H9 (cell line): ENCODE measurements around the gene ATXN10. TPM values are rescaled to one million over a fixed set of nuclear protein-coding genes. Genes with fewer than 3 reads are reported as not detected.

ENCODE experiments used
- DNase-seq: peaks from one replicate; pipeline ENCODE4 v3.0.0-alpha.2; 2017
- H2AFZ ChIP-seq: one replicate; pipeline ENCODE4 v1.6.1; 2013; ENCODE audit warnings: mild to moderate bottlenecking, low read length, control low read depth, moderate library complexity
- H2AK5ac ChIP-seq: 2 replicates; pipeline ENCODE4 v1.6.1; 2013; ENCODE audit warnings: low read length, control low read depth, mixed read lengths; ENCODE audit not compliant: insufficient read length
- H2BK120ac ChIP-seq: one replicate; pipeline ENCODE4 v1.6.1; 2013; ENCODE audit warnings: low read depth, mild to moderate bottlenecking, low read length, control low read depth, inconsistent platforms; ENCODE audit not compliant: poor library complexity, severe bottlenecking
- H2BK12ac ChIP-seq: 2 replicates; pipeline ENCODE4 v1.6.1; 2013; ENCODE audit warnings: low read length, control low read depth, mixed read lengths, low read depth; ENCODE audit not compliant: insufficient read length
- H2BK15ac ChIP-seq: 2 replicates; pipeline ENCODE4 v1.6.1; 2013; ENCODE audit warnings: low read depth, low read length, control low read depth
- H2BK20ac ChIP-seq: one replicate; pipeline ENCODE4 v1.6.1; 2013; ENCODE audit warnings: low read depth, mild to moderate bottlenecking, low read length, control low read depth, inconsistent platforms; ENCODE audit not compliant: poor library complexity, severe bottlenecking
- H2BK5ac ChIP-seq: 2 replicates; pipeline ENCODE4 v1.6.1; 2013; ENCODE audit warnings: low read length, control low read depth, mixed read lengths; ENCODE audit not compliant: insufficient read length
- H3K14ac ChIP-seq: 2 replicates; pipeline ENCODE4 v1.6.1; 2013; ENCODE audit warnings: low read length, control low read depth; ENCODE audit not compliant: insufficient read depth
- H3K18ac ChIP-seq: 2 replicates; pipeline ENCODE4 v1.6.1; 2013; ENCODE audit warnings: low read depth, mild to moderate bottlenecking, mixed read lengths, low read length, control low read depth; ENCODE audit not compliant: insufficient read length
- H3K23ac ChIP-seq: 2 replicates; pipeline ENCODE4 v1.6.1; 2013; ENCODE audit warnings: low read length, control low read depth, mixed read lengths, low read depth; ENCODE audit not compliant: insufficient read length
- H3K23me2 ChIP-seq: 2 replicates; pipeline ENCODE4 v1.6.1; 2013; ENCODE audit warnings: low read depth, mild to moderate bottlenecking, mixed read lengths, low read length, control low read depth; ENCODE audit not compliant: insufficient read length, poor library complexity, severe bottlenecking
- H3K27ac ChIP-seq: 2 replicates; pipeline ENCODE4 v1.5.1; 2013; ENCODE audit warnings: low read length, control low read depth, mixed read lengths, low read depth; ENCODE audit not compliant: insufficient read length
- H3K27me3 ChIP-seq: 2 replicates; pipeline ENCODE4 v1.6.1; 2013; ENCODE audit warnings: low read length, control low read depth, inconsistent platforms; ENCODE audit not compliant: insufficient read depth
- H3K4ac ChIP-seq: 2 replicates; pipeline ENCODE4 v1.6.1; 2013; ENCODE audit warnings: low read depth, mild to moderate bottlenecking, control low read depth, inconsistent platforms, low read length, moderate library complexity
- H3K4me1 ChIP-seq: 2 replicates; pipeline ENCODE4 v1.6.1; 2013; ENCODE audit warnings: low read length, control low read depth, inconsistent platforms; ENCODE audit not compliant: insufficient read depth
- H3K4me2 ChIP-seq: 2 replicates; pipeline ENCODE4 v1.6.1; 2013; ENCODE audit warnings: low read length, control low read depth, mixed read lengths; ENCODE audit not compliant: insufficient read length, insufficient read depth
- H3K56ac ChIP-seq: 2 replicates; pipeline ENCODE4 v1.6.1; 2013; ENCODE audit warnings: low read depth, mild to moderate bottlenecking, mixed read lengths, low read length, control low read depth; ENCODE audit not compliant: insufficient read length
- H3K79me1 ChIP-seq: 2 replicates; pipeline ENCODE4 v1.6.1; 2013; ENCODE audit warnings: low read depth, mild to moderate bottlenecking, moderate library complexity, low read length, control low read depth, inconsistent platforms; ENCODE audit not compliant: insufficient read depth, poor library complexity, severe bottlenecking
- H3K79me2 ChIP-seq: 2 replicates; pipeline ENCODE4 v1.6.1; 2013; ENCODE audit warnings: low read length, control low read depth, inconsistent platforms; ENCODE audit not compliant: insufficient read depth
- H3K9ac ChIP-seq: 2 replicates; pipeline ENCODE4 v1.6.1; 2013; ENCODE audit warnings: low read length, control low read depth, mixed read lengths; ENCODE audit not compliant: insufficient read length; ENCODE audit errors: extremely low read depth
- H3K9me3 ChIP-seq: one replicate; pipeline ENCODE4 v1.6.1; 2013; ENCODE audit warnings: low read depth, low read length, inconsistent platforms; ENCODE audit not compliant: control insufficient read depth
- H3T11ph ChIP-seq: one replicate; pipeline ENCODE4 v1.6.1; 2013; ENCODE audit warnings: mild to moderate bottlenecking, low read length, control low read depth, inconsistent platforms
- H4K20me1 ChIP-seq: one replicate; pipeline ENCODE4 v1.6.1; 2013; ENCODE audit not compliant: control insufficient read depth, insufficient read length, insufficient read depth
- H4K5ac ChIP-seq: 2 replicates; pipeline ENCODE4 v1.6.1; 2013; ENCODE audit warnings: low read depth, mild to moderate bottlenecking, mixed read lengths, low read length, control low read depth; ENCODE audit not compliant: insufficient read length
- H4K8ac ChIP-seq: replicated peaks from 2 replicates; pipeline ENCODE4 v1.6.1; 2013; ENCODE audit warnings: low read length, control low read depth, mixed read lengths, low read depth; ENCODE audit not compliant: insufficient read length
- H4K91ac ChIP-seq: 2 replicates; pipeline ENCODE4 v1.6.1; 2013; ENCODE audit warnings: low read depth, mild to moderate bottlenecking, moderate library complexity, mixed read lengths, low read length, control low read depth; ENCODE audit not compliant: insufficient read length
- H3K27ac Mint-ChIP-seq, 3 experiments: 2 replicates in 2 of 3; 3 replicates in 1 of 3; pipeline ENCODE4 v1.8.0; 2020 to 2021; ENCODE audit warnings: mixed read lengths in 3 of 3, mild to moderate bottlenecking in 1 of 3, moderate library complexity in 1 of 3
- H3K27me3 Mint-ChIP-seq: 2 replicates; pipeline ENCODE4 v1.8.0; 2021; ENCODE audit warnings: low read depth, mild to moderate bottlenecking, moderate library complexity, mixed read lengths
- H3K36me3 Mint-ChIP-seq, 3 experiments: 2 replicates in 2 of 3; 3 replicates in 1 of 3; pipeline ENCODE4 v1.8.0; 2020 to 2021; ENCODE audit warnings: low read depth in 3 of 3, mixed read lengths in 3 of 3; ENCODE audit not compliant: insufficient read depth in 1 of 3
- H3K4me1 Mint-ChIP-seq, 2 experiments: 2 replicates each; pipeline ENCODE4 v1.8.0; 2020; ENCODE audit warnings: mixed read lengths in 2 of 2
- H3K4me3 Mint-ChIP-seq, 2 experiments: 2 replicates in 1 of 2; 3 replicates in 1 of 2; pipeline ENCODE4 v1.8.0; 2020 to 2021; ENCODE audit warnings: mild to moderate bottlenecking in 2 of 2, mixed read lengths in 2 of 2, moderate library complexity in 1 of 2
- H3K9me3 Mint-ChIP-seq, 2 experiments: 2 replicates in 1 of 2; 3 replicates in 1 of 2; pipeline ENCODE4 v1.8.0; 2020; ENCODE audit warnings: mild to moderate bottlenecking in 2 of 2, mixed read lengths in 2 of 2, moderate library complexity in 1 of 2
- WGBS: extraction: QIAGEN DNeasy Blood & Tissue Kit; methylation state at CpG from one replicate; pipeline ENCODE4 v1.1.7; 2013; ENCODE audit warnings: missing lambda C conversion rate, low lambda C conversion rate, mixed read lengths; ENCODE audit not compliant: insufficient read length; ENCODE audit errors: extremely low coverage; 5-methylcytosine and 5-hydroxymethylcytosine counted together
- total RNA-seq: library from RNA; stranded (reverse); gene quantifications from 2 replicates; pipeline ENCODE4 v1.2.1, GENCODE V29; 2021
- TF ChIP-seq, protein P1 (sequence below): fragments of 200-600 bp; sonication (generic); conservative IDR thresholded peaks from 3 replicates; pipeline ENCODE4 v1.8.0; 2021; ENCODE audit warnings: antibody characterized with exemption, mild to moderate bottlenecking

ATXN10 gene
- total RNA-seq, 1 experiment from 2014 or later, result 210 TPM

- Histone ChIP-seq H3K14ac (no peak overlapping the region), H3K23ac (no peak overlapping the region), H3K9ac (no peak overlapping the region), H2BK20ac (no peak overlapping the region), H3K79me1 (no peaks in the 10 kb centered on the region), H3K23me2 (no peaks in the 10 kb centered on the region), H2AFZ (no peak overlapping the region), H3K4me1 (peaks cover 2% of the 10 kb centered on the region), H2BK12ac (no peak overlapping the region), H3K9me3 (no peaks in the 10 kb centered on the region), H4K91ac (no peak overlapping the region), H4K20me1 (no peaks in the 10 kb centered on the region), H3K4ac (no peak overlapping the region), H3K27me3 (no peaks in the 10 kb centered on the region), H4K5ac (no peak overlapping the region), H3K56ac (no peak overlapping the region), H2BK15ac (no peak overlapping the region), H2BK5ac (no peak overlapping the region), H2BK120ac (no peak overlapping the region), H3K79me2 (peaks cover 3% of the 10 kb centered on the region; the same call in 1 of the 2 replicates), H3K27ac (no peak overlapping the region), H2AK5ac (no peak overlapping the region), H3T11ph (no peak overlapping the region), H4K8ac (no peak overlapping the region), H3K4me2 (no peak overlapping the region), H3K18ac (no peak overlapping the region)
- Mint-ChIP-seq H3K36me3 (peaks cover 26 to 40% (median 26%) of the 10 kb centered on the region in 3 experiments), H3K27ac (peak overlapping the region; percentile 58 to 94 (median 72)), H3K27me3 (no peaks in the 10 kb centered on the region), H3K9me3 (peaks cover 7 to 8% of the 10 kb centered on the region in 2 experiments; a peak in 3 of 5 replicates), H3K4me1 (peaks cover 48 to 50% of the 10 kb centered on the region in 2 experiments), H3K4me3 (peak overlapping the region in 1 of 2 experiments; percentile 23; a peak in 1 of 5 replicates)
- DNase-seq, result no peak
- TF ChIP-seq, protein P1, sequence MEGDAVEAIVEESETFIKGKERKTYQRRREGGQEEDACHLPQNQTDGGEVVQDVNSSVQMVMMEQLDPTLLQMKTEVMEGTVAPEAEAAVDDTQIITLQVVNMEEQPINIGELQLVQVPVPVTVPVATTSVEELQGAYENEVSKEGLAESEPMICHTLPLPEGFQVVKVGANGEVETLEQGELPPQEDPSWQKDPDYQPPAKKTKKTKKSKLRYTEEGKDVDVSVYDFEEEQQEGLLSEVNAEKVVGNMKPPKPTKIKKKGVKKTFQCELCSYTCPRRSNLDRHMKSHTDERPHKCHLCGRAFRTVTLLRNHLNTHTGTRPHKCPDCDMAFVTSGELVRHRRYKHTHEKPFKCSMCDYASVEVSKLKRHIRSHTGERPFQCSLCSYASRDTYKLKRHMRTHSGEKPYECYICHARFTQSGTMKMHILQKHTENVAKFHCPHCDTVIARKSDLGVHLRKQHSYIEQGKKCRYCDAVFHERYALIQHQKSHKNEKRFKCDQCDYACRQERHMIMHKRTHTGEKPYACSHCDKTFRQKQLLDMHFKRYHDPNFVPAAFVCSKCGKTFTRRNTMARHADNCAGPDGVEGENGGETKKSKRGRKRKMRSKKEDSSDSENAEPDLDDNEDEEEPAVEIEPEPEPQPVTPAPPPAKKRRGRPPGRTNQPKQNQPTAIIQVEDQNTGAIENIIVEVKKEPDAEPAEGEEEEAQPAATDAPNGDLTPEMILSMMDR, result no peak
- no CpG with 5 or more reads among the region's 3 CpGs for WGBS
These were observed 98.1 kb downstream of the ATXN10 start for GRCh38 chr22:45769569-45770210.
